Right kidney (tissue), 1 donor: ENCODE results near the gene FJX1.
"Not testable (repeated sequence)": the region's sequence is repeated elsewhere in the genome, so short reads cannot be mapped to it uniquely, and the experiment has no call there.

Experiments
- DNase-seq: peaks from one replicate; pipeline ENCODE4 v3.0.0-alpha.2; 2016

Gene FJX1

GRCh38 chr11:35664977-35665441 lies 46.7 kb downstream of the FJX1 start:
- DNase-seq, result no peak

- no peak for DNase-seq
Measured at GRCh38 chr11:35667257-35667656, 49.0 kb downstream of the FJX1 start.

GRCh38 chr11:35668350-35668749 lies 50.1 kb downstream of the FJX1 start:
- not testable (repeated sequence) for DNase-seq
